K562 (cell line): Measurements from ENCODE around the gene BOLL. TPM values are rescaled to one million over a fixed set of nuclear protein-coding genes. Genes with fewer than 3 reads are reported as not detected.
"Not testable (repeated sequence)": the region's sequence is repeated elsewhere in the genome, so short reads cannot be mapped to it uniquely, and the experiment has no call there.

Experiments
- ATAC-seq: fragments of 200-7000 bp; cut with Tn5 transposase; 3 replicates; pipeline ENCODE4 v1.9.1; 2020; ENCODE audit warnings: moderate library complexity
- BruUV-seq: library from RNA; stranded (reverse); fragments of 400-500 nt; replicated peaks from 2 replicates; lab custom pipeline; 2021; lab: Mats Ljungman, UMichigan
- CTCF ChIA-PET: fragments of 300-600 bp; formaldehyde crosslinking; extraction: SDS; loops from one replicate; lab custom pipeline; 2021; ENCODE audit warnings: low intra/inter-chr PET ratio; lab: Yijun Ruan, JAX
- POLR2A ChIA-PET: fragments of 300-600, 350-650 bp; sonication (Branson Sonifier 250); formaldehyde crosslinking; extraction: SDS; loops from one replicate; lab custom pipeline; 2021; ENCODE audit warnings: antibody characterized with exemption, inconsistent platforms; lab: Yijun Ruan, JAX
- DNase-seq, 4 experiments: peaks; one replicate each; pipeline versions ENCODE4 v3.0.0 to v3.0.0-alpha.2; 2011 to 2018; ENCODE audit warnings: low spot score in 3 of 4, mixed read lengths in 3 of 4; ENCODE audit errors: extremely low read depth in 1 of 4
- FAIRE-seq: peaks from 2 replicates; lab custom pipeline; 2011; peaks lifted over from hg19 to GRCh38; lab: Jason Lieb, UNC
- H2AFZ ChIP-seq: 2 replicates; pipeline ENCODE4 v1.6.0; 2011; ENCODE audit warnings: low read depth, low read length, control low read depth, inconsistent platforms
- H3K27ac ChIP-seq: fragments of 200-600 bp; 3 replicates; pipeline ENCODE4 v1.8.0; 2011; ENCODE audit warnings: low read depth, mild to moderate bottlenecking, control low read depth, inconsistent platforms, low read length, moderate library complexity, mixed read lengths; ENCODE audit errors: extremely low read depth
- H3K27me3 ChIP-seq, 2 experiments: fragments of 300-600 bp in 1 of 2; 2 replicates in 1 of 2; 3 replicates in 1 of 2; pipeline versions ENCODE4 v1.6.0 to v1.8.0; 2011; ENCODE audit warnings: inconsistent platforms in 2 of 2, low read length in 2 of 2, mild to moderate bottlenecking in 1 of 2, mixed read lengths in 1 of 2, moderate library complexity in 1 of 2; ENCODE audit not compliant: control insufficient read depth in 2 of 2, insufficient read depth in 2 of 2
- H3K36me3 ChIP-seq: fragments of 300-600 bp; 3 replicates; pipeline ENCODE4 v1.8.0; 2011; ENCODE audit warnings: mild to moderate bottlenecking, low read length, inconsistent platforms; ENCODE audit not compliant: control insufficient read depth, insufficient read depth
- H3K4me1 ChIP-seq, 2 experiments: fragments of 200-600 bp in 1 of 2; replicated peaks in 1 of 2; 2 replicates in 1 of 2; 3 replicates in 1 of 2; pipeline versions ENCODE4 v1.5.1 to v1.8.0; 2011; ENCODE audit warnings: inconsistent platforms in 2 of 2, low read length in 2 of 2, mild to moderate bottlenecking in 1 of 2, mixed read lengths in 1 of 2, moderate library complexity in 1 of 2; ENCODE audit not compliant: control insufficient read depth in 2 of 2, insufficient read depth in 2 of 2
- H3K4me2 ChIP-seq: 2 replicates; pipeline ENCODE4 v1.6.1; 2011; ENCODE audit warnings: low read length, control low read depth, inconsistent platforms, mixed read lengths; ENCODE audit not compliant: insufficient read depth
- H3K4me3 ChIP-seq: fragments of 200-600 bp; sonication (generic), shearing (Covaris generic); 2 replicates; pipeline ENCODE4 v1.5.1; 2016; ENCODE audit warnings: control low read depth, inconsistent platforms
- H3K79me2 ChIP-seq: fragments of 200-600 bp; 3 replicates; pipeline ENCODE4 v1.8.0; 2011; ENCODE audit warnings: low read length, inconsistent platforms; ENCODE audit not compliant: control insufficient read depth, insufficient read depth
- H3K9ac ChIP-seq, 2 experiments: 2 replicates each; pipeline versions ENCODE4 v1.6.0 to v1.6.1; 2011; ENCODE audit warnings: low read depth in 2 of 2, low read length in 2 of 2, control low read depth in 1 of 2, inconsistent platforms in 1 of 2, mild to moderate bottlenecking in 1 of 2, mixed read lengths in 1 of 2; ENCODE audit not compliant: insufficient read depth in 1 of 2
- H3K9me1 ChIP-seq: one replicate; pipeline ENCODE4 v1.6.0; 2011; ENCODE audit warnings: inconsistent platforms, mild to moderate bottlenecking, low read length, moderate library complexity; ENCODE audit not compliant: control insufficient read depth, insufficient read depth
- H3K9me3 ChIP-seq: replicated peaks from 2 replicates; pipeline ENCODE4 v1.5.1; 2011; ENCODE audit warnings: low read depth, low read length, inconsistent platforms; ENCODE audit not compliant: control insufficient read depth, insufficient read depth
- H4K20me1 ChIP-seq: replicated peaks from 2 replicates; pipeline ENCODE4 v1.6.1; 2011; ENCODE audit warnings: low read length, inconsistent platforms, mixed read lengths; ENCODE audit not compliant: control insufficient read depth, insufficient read depth
- BCOR ChIP-seq: fragments of 450-650 bp; IDR thresholded peaks from 2 replicates; pipeline ENCODE4 v1.6.1; 2016
- MGA ChIP-seq: fragments of 450-650 bp; IDR thresholded peaks from 2 replicates; pipeline ENCODE4 v1.6.1; 2016; ENCODE audit warnings: mild to moderate bottlenecking, moderate library complexity
- ZNF146 ChIP-seq: IDR thresholded peaks from one replicate; pipeline ENCODE4 v1.6.1; 2018; ENCODE audit warnings: missing compliant biosample characterization; ENCODE audit not compliant: unreplicated experiment
- WGBS: fragments of 100-300 bp; shearing (Covaris generic); methylation state at CpG from one replicate; pipeline ENCODE4 v1.1.6; 2016; ENCODE audit warnings: low coverage, mixed read lengths; ENCODE audit not compliant: insufficient coverage; ENCODE audit errors: missing lambda C conversion rate; 5-methylcytosine and 5-hydroxymethylcytosine counted together
- in situ Hi-C: fragments of 300-500 bp; cut with MboI; formaldehyde crosslinking; loops from 4 replicates; pipeline ENCODE4 v1.15.0; 2018; ENCODE audit warnings: inconsistent platforms, mixed read lengths
- intact Hi-C: fragments of 100-400 bp; cut with micrococcal nuclease; formaldehyde crosslinking; loops from 2 replicates; pipeline ENCODE4 v1.14.2; 2022
- polyA plus RNA-seq, 8 experiments: library from polyadenylated mRNA; depleted of rRNA in 4 of 8; stranded (reverse) in 5 of 8; unstranded in 3 of 8; fragments of >200 nt; fragmentation: Nextera tagmentation in 2 of 8; fragmentation: Illumina TruSeq in 1 of 8; extraction: Ambion mirVana in 2 of 8; extraction: Trizol in 1 of 8; gene quantifications; 2 replicates each; pipeline versions ENCODE4 v1.2.1 to v1.2.3, GENCODE V29; 2011 to 2014; ENCODE audit warnings: inconsistent platforms in 1 of 8, missing spikeins in 1 of 8
- total RNA-seq, 7 experiments: library from RNA; depleted of rRNA in 6 of 7; stranded (reverse); fragments of >200 nt in 6 of 7; fragmentation: Illumina TruSeq in 2 of 7; extraction: Trizol in 2 of 7; gene quantifications; 2 replicates each; pipeline versions ENCODE4 v1.2.1 to v1.2.3, GENCODE V29; 2011 to 2021; ENCODE audit warnings: low replicate concordance in 1 of 7

BOLL gene
- total and polyA plus RNA-seq, 9 of the 15 experiments (the other 6 are each of a cell fraction or from before 2014, with no cell fraction given) = 0.11 to 0.55 (median 0.19) TPM; not detected in 1

- H4K20me1 ChIP-seq, H2AFZ ChIP-seq, in situ Hi-C loops, H3K79me2 ChIP-seq: not testable (repeated sequence)
- 0 out of 2 replicates have a peak, but pooled peaks have one; percentile 26 for TF ChIP-seq BCOR
- peak; percentile 55 for TF ChIP-seq MGA
- TF ChIP-seq ZNF146 = peak; percentile 82
- TF ChIP-seq, all 486 proteins: peak for 3; not testable (repeated sequence) for 483
- BruUV-seq, H3K4me3 ChIP-seq, H3K9me3 ChIP-seq, ATAC-seq, DNase-seq, H3K27me3 ChIP-seq, H3K9me1 ChIP-seq, H3K4me2 ChIP-seq, H3K36me3 ChIP-seq, POLR2A ChIA-PET, FAIRE-seq, H3K4me1 ChIP-seq, intact Hi-C loops, H3K27ac ChIP-seq, CTCF ChIA-PET, H3K9ac ChIP-seq: not testable (repeated sequence)
- 60% methylated on average over 1 of the region's 2 CpGs for WGBS
Observed at GRCh38 chr2:197834771-197835170, 49.7 kb upstream of the BOLL start.
